Retinal pigment epithelial cell (primary cell): ENCODE results near the gene KRTAP10-1.

ENCODE experiments used
- DNase-seq: peaks from one replicate; pipeline ENCODE4 v3.0.0-alpha.2; 2010; ENCODE audit warnings: low read depth
- H3K4me3 ChIP-seq: 2 replicates; pipeline ENCODE4 v1.5.1; 2011; ENCODE audit warnings: mild to moderate bottlenecking, low read length, control low read depth, moderate library complexity
- CTCF ChIP-seq: conservative IDR thresholded peaks from 2 replicates; pipeline ENCODE4 v1.5.1; 2011; ENCODE audit warnings: low read depth, low read length, control low read depth, inconsistent platforms

Gene KRTAP10-1

GRCh38 chr21:44540741-44541288, 820 bp upstream of the KRTAP10-1 start:
- no peak for DNase-seq
- TF ChIP-seq CTCF, result no peak
- no peak overlapping the region for H3K4me3 ChIP-seq

DNA sequence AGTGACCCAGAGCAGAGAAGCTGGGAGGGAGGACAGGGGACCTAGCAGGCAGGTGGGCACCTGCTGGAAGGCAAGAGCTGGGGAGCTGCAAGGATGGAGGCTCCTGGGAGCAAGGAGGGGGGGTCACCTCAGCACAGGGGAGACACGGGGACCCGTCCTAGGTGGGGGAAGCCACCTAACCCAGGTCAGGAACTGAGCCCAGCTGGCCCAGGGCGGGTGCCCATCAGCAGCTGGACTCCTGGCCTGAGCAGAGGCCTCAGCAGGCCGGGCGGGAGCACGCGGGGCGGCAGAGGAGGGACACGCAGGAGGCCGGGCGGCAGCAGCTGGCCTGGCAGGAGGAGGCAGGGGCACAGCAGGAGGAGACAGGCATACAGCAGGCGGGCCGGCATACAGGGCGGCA, 949 bp downstream of the KRTAP10-1 start:
- TF ChIP-seq CTCF, result no peak
- DNase-seq, result no peak
- H3K4me3 ChIP-seq, result no peak overlapping the region

DNA sequence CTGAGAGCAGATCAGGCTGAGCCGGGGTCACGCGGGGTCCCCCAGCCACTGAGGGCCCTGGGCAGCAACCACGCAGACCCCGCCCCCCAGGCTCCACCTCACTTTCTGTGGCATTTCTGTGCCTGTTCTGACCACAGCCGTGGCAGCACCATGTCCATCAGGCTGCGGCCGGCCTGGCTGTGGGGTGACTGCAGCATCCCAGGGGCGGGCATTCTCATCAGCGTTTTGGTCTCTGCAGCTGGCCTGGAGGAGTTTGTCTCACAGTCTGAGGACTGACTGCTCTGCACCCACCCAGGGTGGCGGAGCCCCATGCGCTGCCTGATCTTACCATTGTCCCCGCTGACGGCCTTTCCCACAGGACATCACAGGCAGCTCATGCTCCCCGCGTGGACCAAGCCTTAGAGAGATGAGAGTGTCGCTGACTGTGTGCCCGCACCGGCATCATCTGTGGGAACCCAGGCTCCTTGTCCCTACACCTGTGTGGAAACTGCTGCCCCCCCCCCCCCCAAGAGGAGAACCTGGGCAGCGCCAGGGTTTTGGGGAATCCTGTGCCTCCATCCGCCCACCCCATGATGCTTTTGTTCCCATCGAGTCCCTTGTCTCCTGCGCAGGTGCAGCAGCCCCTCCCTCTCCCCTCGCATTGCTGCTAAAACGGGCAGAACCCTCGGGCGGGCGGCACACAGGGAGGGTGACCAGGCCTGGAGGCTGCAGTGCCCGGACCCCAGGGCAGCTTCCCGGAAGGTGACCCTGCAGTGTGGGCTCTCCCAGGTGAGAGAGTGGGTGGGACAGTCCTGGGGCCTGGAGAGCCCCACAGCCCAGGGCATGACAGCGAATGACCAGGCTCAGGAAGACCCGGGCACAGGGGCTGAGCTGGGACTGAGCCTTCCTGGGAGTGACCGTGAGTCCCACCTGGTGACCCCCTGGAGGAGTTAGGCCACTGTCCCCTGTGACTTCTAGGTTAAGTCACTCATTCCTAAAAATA, 1.8 kb downstream of the KRTAP10-1 start:
- TF ChIP-seq CTCF, result no peak
- no peak for DNase-seq
- no peak overlapping the region for H3K4me3 ChIP-seq

DNA sequence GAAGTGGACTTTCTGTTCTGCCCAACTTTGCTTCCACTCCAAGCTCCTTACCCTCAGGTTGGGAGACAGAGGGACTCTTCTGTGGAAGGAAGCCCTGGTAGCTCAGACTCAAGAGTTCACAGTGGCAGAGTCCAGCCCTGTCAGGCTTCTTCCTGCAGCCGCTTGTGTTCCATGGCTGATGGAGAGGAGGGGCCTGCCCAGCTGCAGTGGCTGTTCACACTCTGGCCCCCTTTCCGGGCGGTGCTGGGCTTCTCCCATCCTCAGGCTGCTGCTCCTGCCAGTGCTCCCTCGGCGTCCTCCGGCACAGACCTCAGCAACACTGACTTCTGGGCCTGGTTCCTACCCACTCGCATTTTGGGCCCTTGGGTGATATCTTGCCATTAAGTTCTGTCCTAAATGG, 4.0 kb downstream of the KRTAP10-1 start:
- no peak overlapping the region for H3K4me3 ChIP-seq
- no peak for TF ChIP-seq CTCF
- DNase-seq, result no peak

- no peak for DNase-seq
- no peak for TF ChIP-seq CTCF
- no peak overlapping the region for H3K4me3 ChIP-seq
Observed at GRCh38 chr21:44534688-44535087, 5.3 kb downstream of the KRTAP10-1 start.

DNA sequence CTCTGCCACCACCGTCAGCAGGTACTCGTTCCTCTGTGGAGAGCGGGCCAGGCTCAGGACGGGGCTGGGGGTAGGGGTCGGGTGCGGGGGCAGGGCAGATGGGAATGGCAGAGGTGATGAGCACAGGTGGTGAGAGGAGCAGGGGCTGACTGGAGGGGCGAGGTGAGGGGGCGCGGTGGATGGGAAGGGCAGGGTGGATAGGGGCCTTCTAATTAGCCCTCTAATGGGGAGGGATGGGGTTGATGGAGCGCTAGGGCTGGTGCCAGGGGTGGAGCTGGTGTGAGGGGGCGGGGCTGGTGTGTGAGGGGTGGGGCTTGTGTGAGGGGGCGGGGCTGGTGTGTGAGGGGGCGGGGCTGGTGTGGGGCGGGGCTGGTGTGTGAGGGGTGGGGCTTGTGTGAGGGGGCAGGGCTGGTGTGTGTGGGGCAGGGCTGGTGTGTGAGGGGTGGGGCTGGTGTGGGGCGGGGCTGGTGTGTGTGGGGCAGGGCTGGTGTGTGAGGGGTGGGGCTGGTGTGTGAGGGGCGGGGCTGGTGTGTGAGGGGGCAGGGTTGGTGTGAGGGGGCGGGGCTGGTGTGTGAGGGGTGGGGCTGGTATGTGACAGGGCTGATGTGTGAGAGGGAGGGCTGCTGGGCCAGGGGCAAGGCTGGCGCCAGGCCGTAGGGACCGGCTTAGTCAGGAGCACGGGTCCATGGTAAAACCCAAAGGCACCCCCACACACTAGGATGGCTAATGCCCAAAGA, 5.9 kb downstream of the KRTAP10-1 start:
- DNase-seq, result no peak
- TF ChIP-seq CTCF, result no peak
- no peak overlapping the region for H3K4me3 ChIP-seq
